ENCODE measurements around the gene TP53BP2. TPM values are rescaled to one million over a fixed set of nuclear protein-coding genes. Genes with fewer than 3 reads are reported as not detected.

The TP53BP2 gene
- total and polyA plus RNA-seq, 2 donors (not counting 3 experiments of a cell fraction or from before 2014, with no cell fraction given) = 21.9 to 51.9 TPM

DNA sequence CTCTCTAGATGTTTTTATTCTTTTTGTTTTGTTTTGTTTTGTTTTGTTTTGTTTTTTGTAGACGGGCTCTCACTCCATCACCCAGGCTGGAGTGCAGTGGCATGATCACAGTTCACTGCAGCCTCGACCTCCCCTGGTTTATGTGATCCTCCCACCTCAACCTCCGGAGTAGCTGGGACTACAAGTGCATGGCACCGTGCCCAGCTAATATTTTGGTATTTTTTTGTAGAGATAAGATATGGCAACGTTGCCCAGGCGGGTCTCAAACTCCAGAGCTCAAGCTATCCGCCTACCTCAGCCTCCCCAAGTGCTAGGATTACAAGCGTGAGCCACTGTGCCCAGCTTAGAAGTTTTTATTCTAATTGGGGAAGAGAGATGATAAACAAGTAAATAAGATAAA, 13.3 kb upstream of the TP53BP2 start:
- TF ChIP-seq POLR2A (IDR thresholded peaks at IDR 0.05; ENCODE audit: low read depth, low read length) (no peak), GATA2 (IDR thresholded peaks at IDR 0.05; ENCODE audit: insufficient read depth, insufficient read length, low read depth, low read length) (no peak), MYC (IDR thresholded peaks at IDR 0.05; ENCODE audit: low read depth, low read length) (no peak), JUN (IDR thresholded peaks at IDR 0.05; ENCODE audit: borderline replicate concordance, insufficient read depth, insufficient read length, low read depth) (no peak), POLR2AphosphoS5 (IDR thresholded peaks at IDR 0.05; ENCODE audit: insufficient read depth, low read depth, low read length) (no peak), MAX (IDR thresholded peaks at IDR 0.05; ENCODE audit: insufficient read depth, insufficient read length) (no peak)
- TF ChIP-seq, protein P1, sequence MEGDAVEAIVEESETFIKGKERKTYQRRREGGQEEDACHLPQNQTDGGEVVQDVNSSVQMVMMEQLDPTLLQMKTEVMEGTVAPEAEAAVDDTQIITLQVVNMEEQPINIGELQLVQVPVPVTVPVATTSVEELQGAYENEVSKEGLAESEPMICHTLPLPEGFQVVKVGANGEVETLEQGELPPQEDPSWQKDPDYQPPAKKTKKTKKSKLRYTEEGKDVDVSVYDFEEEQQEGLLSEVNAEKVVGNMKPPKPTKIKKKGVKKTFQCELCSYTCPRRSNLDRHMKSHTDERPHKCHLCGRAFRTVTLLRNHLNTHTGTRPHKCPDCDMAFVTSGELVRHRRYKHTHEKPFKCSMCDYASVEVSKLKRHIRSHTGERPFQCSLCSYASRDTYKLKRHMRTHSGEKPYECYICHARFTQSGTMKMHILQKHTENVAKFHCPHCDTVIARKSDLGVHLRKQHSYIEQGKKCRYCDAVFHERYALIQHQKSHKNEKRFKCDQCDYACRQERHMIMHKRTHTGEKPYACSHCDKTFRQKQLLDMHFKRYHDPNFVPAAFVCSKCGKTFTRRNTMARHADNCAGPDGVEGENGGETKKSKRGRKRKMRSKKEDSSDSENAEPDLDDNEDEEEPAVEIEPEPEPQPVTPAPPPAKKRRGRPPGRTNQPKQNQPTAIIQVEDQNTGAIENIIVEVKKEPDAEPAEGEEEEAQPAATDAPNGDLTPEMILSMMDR (IDR thresholded peaks at IDR 0.05; ENCODE audit: extremely low read depth in 1 of 2, insufficient read depth in 1 of 2, low read depth in 1 of 2, low read length in 2 of 2) = no peak
- intact Hi-C loops (cut with micrococcal nuclease) = no loop called here
- dilution Hi-C loops (cut with MboI; ENCODE audit: extremely low pct_ligation_motif_present, low sequenced_read_pairs) = no loop called here
- no TSS peak for BruUV-seq (replicated peaks)
- H3K36me3 ChIP-seq (ENCODE audit: control insufficient read depth in 2 of 2, extremely low read depth in 1 of 2, insufficient read depth in 2 of 2, low read length in 2 of 2) = no peaks in the 10 kb centered on the region
- no peaks in the 10 kb centered on the region for H3K9me3 ChIP-seq (replicated peaks; ENCODE audit: control insufficient read depth, insufficient read depth, low read length)
- peaks cover 7 to 23% of the 10 kb centered on the region in 2 experiments for H3K27me3 ChIP-seq (ENCODE audit: control insufficient read depth in 2 of 2, insufficient read depth in 2 of 2, low read length in 2 of 2)
- H4K20me1 ChIP-seq (replicated peaks; ENCODE audit: control insufficient read depth, extremely low read depth, insufficient read depth, low read length) = no peaks in the 10 kb centered on the region
- no peak overlapping the region for H3K4me3 ChIP-seq (replicated peaks in 1 of 3; ENCODE audit: insufficient read depth in 1 of 3, low read depth in 1 of 3, low read length in 3 of 3)
- no peak overlapping the region for H3K9ac ChIP-seq (replicated peaks; ENCODE audit: extremely low read depth, insufficient read depth, low read length)
- ChIA-PET CTCF (no interaction called here), POLR2A (no interaction called here)
- no peak overlapping the region for H2AFZ ChIP-seq (ENCODE audit: low read depth, low read length)
- no peaks in the 10 kb centered on the region for H3K9me1 ChIP-seq (replicated peaks; ENCODE audit: control insufficient read depth, extremely low read depth, insufficient read depth, low read length)
- H3K4me1 ChIP-seq (ENCODE audit: control insufficient read depth, extremely low read depth, insufficient read depth, low read length) = no peaks in the 10 kb centered on the region
- no peak for FAIRE-seq
- DNase-seq (ENCODE audit: low read depth, low spot score) = no peak
- no peak overlapping the region for H3K27ac ChIP-seq (ENCODE audit: insufficient read depth, low read depth, low read length)
- no peak overlapping the region for H3K4me2 ChIP-seq (ENCODE audit: insufficient read depth, low read length)
- no peaks in the 10 kb centered on the region for H3K79me2 ChIP-seq (ENCODE audit: control insufficient read depth, insufficient read depth, low read length)
